22Rv1 (cell line): ENCODE measurements around the gene B4GALT2.

Experiments used
- H3K27ac ChIP-seq: fragments of 450-650 bp; 2 replicates; pipeline ENCODE4 v1.5.1; 2017
- ZFX ChIP-seq: fragments of 450-650 bp; IDR thresholded peaks from 2 replicates; pipeline ENCODE4 v1.6.1; 2017; ENCODE audit warnings: antibody characterized with exemption, borderline replicate concordance
- TF ChIP-seq, protein P1 (sequence below): fragments of 450-650 bp; IDR thresholded peaks from 2 replicates; pipeline ENCODE4 v1.5.1; 2017; ENCODE audit warnings: mild to moderate bottlenecking

B4GALT2 gene

DNA sequence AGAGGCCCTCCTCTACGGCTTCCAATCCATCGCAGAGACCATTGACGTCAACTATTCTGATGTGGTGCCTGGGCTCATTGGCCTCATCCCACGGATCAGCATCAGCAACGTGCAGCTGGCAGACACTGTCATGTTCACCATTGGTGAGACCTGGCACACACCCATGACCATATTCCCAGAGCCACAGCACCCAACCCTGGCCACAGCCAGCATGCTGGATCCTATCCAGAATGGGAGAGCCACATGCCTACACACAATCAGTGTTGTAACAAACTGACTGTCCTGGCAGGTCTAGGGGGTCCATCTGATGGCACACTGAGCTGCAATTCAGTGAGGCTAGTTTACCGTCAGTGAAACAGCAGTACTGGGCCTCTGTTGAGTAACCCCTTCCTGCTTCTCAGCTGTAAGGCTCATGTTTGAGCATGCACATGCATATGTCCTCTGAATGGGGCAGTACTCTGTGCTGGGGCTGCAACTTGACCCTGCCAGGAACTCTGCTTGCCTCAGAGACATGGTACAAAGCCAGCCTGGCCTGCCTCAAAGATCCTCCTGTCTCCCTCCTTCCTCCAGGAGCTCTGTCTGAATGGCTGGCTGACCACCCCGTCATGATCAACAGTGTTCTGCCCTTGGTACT lies 21.5 kb upstream of the B4GALT2 start:
- TF ChIP-seq, protein P1, sequence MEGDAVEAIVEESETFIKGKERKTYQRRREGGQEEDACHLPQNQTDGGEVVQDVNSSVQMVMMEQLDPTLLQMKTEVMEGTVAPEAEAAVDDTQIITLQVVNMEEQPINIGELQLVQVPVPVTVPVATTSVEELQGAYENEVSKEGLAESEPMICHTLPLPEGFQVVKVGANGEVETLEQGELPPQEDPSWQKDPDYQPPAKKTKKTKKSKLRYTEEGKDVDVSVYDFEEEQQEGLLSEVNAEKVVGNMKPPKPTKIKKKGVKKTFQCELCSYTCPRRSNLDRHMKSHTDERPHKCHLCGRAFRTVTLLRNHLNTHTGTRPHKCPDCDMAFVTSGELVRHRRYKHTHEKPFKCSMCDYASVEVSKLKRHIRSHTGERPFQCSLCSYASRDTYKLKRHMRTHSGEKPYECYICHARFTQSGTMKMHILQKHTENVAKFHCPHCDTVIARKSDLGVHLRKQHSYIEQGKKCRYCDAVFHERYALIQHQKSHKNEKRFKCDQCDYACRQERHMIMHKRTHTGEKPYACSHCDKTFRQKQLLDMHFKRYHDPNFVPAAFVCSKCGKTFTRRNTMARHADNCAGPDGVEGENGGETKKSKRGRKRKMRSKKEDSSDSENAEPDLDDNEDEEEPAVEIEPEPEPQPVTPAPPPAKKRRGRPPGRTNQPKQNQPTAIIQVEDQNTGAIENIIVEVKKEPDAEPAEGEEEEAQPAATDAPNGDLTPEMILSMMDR: no peak
- TF ChIP-seq ZFX: no peak
- no peak overlapping the region for H3K27ac ChIP-seq

DNA sequence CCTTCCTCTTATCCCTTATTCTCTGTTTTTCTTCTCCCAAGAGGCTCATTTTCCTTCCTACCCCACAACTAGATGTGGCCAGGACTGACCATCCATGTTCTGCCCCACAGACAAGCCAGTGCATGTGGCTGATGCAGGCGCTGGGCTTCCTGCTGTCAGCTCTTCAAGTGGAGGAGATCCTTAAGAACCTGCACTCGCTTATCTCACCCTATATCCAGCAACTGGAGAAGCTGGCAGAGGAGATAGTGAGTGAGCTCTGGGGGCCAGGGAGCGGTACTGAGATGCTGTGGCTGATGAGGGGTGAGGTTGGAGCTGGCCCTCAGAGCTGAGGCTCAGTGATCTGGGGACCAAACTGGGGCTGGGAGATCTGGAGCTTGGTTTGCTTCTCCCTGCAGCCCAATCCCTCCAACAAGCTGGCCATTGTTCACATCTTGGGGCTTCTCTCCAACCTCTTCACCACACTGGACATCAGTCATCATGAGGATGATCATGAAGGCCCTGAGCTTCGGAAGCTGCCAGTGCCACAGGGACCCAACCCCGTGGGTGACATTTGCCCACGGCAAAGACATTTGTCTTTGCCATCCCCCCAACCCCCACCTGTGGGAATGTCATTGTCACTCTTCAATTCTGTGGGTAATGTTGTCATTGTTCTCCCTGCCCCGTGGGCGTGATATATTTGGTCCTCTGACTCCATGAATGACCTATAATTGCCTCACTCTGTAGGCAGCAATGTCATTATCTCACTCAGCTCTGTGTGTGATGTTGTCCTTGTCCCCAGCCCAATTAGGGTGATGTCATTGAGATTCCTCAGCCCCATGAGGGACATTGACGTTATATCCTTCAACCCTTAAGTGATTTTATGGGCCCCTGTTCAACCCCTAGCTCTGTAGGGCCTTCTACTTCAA lies 20.4 kb upstream of the B4GALT2 start:
- TF ChIP-seq ZFX: no peak
- TF ChIP-seq, protein P1: no peak
- no peak overlapping the region for H3K27ac ChIP-seq

DNA sequence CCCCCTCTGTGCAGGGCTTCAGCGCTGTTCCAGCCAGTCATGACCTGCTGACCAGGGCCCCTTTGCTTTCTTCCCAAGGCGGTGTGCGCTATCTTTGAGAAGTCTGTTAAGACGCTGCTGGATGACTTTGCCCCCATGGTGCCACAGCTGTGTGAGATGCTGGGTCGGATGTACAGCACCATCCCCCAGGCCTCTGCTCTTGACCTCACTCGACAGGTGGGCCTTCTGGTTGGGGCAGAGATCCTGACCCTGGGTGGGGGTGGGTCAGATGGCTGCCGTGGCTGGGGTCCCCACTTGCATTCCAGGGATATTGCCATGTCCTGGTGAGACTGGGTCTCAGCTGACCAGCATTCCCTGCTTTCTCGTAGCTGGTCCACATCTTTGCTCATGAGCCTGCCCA lies 18.2 kb upstream of the B4GALT2 start:
- no peak for TF ChIP-seq ZFX
- TF ChIP-seq, protein P1: no peak
- no peak overlapping the region for H3K27ac ChIP-seq

DNA sequence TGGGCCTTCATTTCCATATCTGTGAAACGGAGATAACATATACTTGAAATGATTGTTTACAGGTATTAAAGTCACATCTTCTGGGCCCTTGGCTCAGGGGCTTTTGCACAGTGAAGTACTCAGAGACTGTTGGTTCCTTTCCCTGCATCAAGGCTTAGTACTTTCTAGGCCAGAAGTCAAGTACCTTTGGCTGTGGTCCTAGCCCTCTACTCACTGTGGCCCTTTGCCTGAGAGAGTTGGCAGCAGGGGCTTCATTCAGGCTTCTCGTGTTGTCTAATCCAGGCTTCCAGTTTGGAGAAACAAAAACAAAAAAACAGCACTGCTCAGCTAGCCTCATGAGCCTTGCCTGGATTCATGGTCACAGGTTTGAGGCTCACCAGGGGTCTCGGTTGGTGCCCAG lies 17.3 kb upstream of the B4GALT2 start:
- H3K27ac ChIP-seq: no peak overlapping the region
- no peak for TF ChIP-seq ZFX
- TF ChIP-seq, protein P1: no peak

DNA sequence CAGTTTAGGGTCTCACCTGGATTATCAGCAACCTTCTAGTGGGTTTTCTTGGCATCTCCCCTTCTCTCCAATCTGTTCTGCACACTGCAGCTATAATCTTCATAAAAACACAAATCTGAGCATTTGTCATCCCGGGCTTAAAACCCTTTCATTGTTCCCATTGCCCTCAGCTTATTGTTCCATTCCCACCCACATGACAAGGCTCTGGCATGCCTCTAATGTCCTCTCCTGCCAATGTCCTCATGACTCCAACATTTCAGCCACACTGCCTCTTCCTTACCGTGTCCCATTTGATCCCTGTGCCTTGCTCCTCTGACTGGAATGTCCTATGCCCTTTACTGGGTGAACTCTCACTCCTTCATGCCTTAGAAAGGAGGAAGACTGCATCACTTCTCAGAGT lies 16.7 kb upstream of the B4GALT2 start:
- H3K27ac ChIP-seq: no peak overlapping the region
- TF ChIP-seq, protein P1: no peak
- TF ChIP-seq ZFX: no peak

DNA sequence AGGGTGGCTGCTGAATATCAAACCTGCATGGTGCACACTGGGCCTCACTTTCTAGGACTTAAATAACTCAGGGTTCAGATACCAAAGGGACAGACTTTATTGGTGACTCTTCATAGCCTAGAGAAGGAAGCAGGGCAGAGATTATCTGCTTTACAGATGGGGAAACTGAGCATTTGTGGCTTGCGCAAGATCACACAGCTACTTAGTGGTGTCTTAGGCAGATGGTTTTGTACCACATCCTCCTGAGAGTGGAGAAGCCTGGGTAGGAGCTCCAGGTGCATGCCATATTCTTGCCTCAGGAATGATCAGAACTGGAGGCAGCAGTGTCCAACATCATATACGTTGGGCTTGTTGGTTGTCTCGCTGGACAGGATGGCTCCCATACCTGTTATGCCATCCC lies 16.0 kb upstream of the B4GALT2 start:
- TF ChIP-seq, protein P1: no peak
- no peak for TF ChIP-seq ZFX
- no peak overlapping the region for H3K27ac ChIP-seq

DNA sequence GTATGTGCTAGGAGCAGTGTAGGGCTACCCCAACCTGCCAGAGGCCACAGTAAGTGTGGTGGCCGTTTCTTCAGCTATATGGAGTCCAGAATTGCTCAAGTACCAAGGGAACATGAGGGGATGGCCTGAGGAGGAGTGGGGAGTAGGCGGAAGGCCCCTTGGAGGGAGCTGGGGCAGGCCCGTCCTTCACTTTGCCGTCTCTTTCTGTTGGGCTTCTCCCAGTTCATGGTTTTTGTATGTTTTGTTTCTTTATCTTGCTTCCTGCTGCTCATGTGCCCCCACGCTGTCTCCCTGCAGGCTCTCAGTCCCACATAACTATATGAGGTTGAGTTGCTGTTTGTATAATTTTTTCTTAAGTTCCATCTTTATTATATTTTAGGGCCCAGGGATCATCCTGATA lies 15.1 kb upstream of the B4GALT2 start:
- TF ChIP-seq, protein P1: no peak
- no peak for TF ChIP-seq ZFX
- H3K27ac ChIP-seq: no peak overlapping the region
